Stimulated activated CD4-positive, alpha-beta T cell treated with anti-CD3 and anti-CD28 coated beads, Interleukin-4, amount 100 ng/mL, for 48 hours (primary cell): ENCODE results near the gene CLEC2B.

Source experiments
- DNase-seq, 2 donors: peaks; one replicate each; pipeline ENCODE4 v3.0.0-alpha.2; 2020; ENCODE audit warnings: low read depth in 2 of 2

The CLEC2B gene

GRCh38 chr12:9868951-9869306, 225 bp downstream of the CLEC2B start:
- DNase-seq, result no peak

GRCh38 chr12:9868311-9868801, 798 bp downstream of the CLEC2B start:
- no peak for DNase-seq

- no peak for DNase-seq
Measured at GRCh38 chr12:9867531-9867930, 1.6 kb downstream of the CLEC2B start.

- DNase-seq, result no peak
Measured at GRCh38 chr12:9866860-9867269, 2.3 kb downstream of the CLEC2B start.

GRCh38 chr12:9864913-9865675, 4.1 kb downstream of the CLEC2B start:
- DNase-seq, result no peak

GRCh38 chr12:9858135-9858534, 11.0 kb downstream of the CLEC2B start:
- no peak for DNase-seq

- no peak for DNase-seq
Measured at GRCh38 chr12:9856894-9857293, 12.3 kb downstream of the CLEC2B start.

GRCh38 chr12:9856151-9856550, 13.0 kb downstream of the CLEC2B start:
- no peak for DNase-seq

GRCh38 chr12:9851927-9852326, 17.2 kb downstream of the CLEC2B start:
- DNase-seq, result no peak

GRCh38 chr12:9851050-9851449, 18.1 kb downstream of the CLEC2B start:
- no peak for DNase-seq

- DNase-seq, result no peak
Measured at GRCh38 chr12:9848899-9849298, 20.3 kb downstream of the CLEC2B start.

GRCh38 chr12:9843407-9843806, 25.7 kb downstream of the CLEC2B start:
- no peak for DNase-seq

GRCh38 chr12:9831720-9832119, 37.4 kb downstream of the CLEC2B start:
- no peak for DNase-seq

GRCh38 chr12:9829982-9830381, 39.2 kb downstream of the CLEC2B start:
- no peak for DNase-seq

- no peak for DNase-seq
Measured at GRCh38 chr12:9829483-9829882, 39.7 kb downstream of the CLEC2B start.

GRCh38 chr12:9827209-9827888, 41.8 kb downstream of the CLEC2B start, which contains the start of gene KLRF1:
Gene KLRF1, plus strand, starts transcription at chr12:9827481. Its CDS starts 64 bp downstream, at chr12:9827545.
- DNase-seq, result no peak

GRCh38 chr12:9820281-9820930, 48.7 kb downstream of the CLEC2B start:
- no peak for DNase-seq

- DNase-seq, result peak; percentile 87 to 90
Measured at GRCh38 chr12:9813821-9814798, 55.0 kb downstream of the CLEC2B start.

GRCh38 chr12:9811621-9812020, 57.5 kb downstream of the CLEC2B start:
- DNase-seq, result no peak

- DNase-seq, result no peak
Measured at GRCh38 chr12:9810671-9811070, 58.5 kb downstream of the CLEC2B start.

GRCh38 chr12:9809866-9810265, 59.3 kb downstream of the CLEC2B start:
- DNase-seq, result no peak
